ENCODE results near the gene CDK5RAP2.

DNA sequence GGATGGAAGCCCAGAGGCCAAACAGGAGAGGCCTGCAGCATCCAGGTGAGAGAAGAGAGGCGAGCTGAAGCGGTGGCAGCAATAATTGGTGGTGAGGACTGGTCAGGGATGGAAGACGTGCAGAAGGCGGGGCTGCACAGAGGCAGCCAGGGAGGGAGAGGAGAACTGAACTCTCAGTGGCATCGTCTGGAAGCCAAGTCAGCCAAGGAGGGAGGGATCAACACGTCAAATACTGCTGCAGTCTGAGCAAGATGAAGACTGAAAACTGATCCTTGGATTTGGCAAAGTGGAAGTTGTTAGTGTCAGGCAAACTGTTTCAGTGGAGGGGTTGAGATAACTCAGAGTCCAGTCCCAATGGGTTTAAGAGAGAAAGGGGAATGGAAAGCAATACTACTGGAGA lies 145.4 kb downstream of the CDK5RAP2 start:
- TF ChIP-seq EZH2 (IDR thresholded peaks at IDR 0.05; ENCODE audit: insufficient read depth, poor library complexity, severe bottlenecking) (no peak), EZH2phosphoT487 (IDR thresholded peaks at IDR 0.05; ENCODE audit: insufficient read depth, low read depth) (no peak)
